Measurements from ENCODE around the gene TSPOAP1.

- TF ChIP-seq, protein P1, sequence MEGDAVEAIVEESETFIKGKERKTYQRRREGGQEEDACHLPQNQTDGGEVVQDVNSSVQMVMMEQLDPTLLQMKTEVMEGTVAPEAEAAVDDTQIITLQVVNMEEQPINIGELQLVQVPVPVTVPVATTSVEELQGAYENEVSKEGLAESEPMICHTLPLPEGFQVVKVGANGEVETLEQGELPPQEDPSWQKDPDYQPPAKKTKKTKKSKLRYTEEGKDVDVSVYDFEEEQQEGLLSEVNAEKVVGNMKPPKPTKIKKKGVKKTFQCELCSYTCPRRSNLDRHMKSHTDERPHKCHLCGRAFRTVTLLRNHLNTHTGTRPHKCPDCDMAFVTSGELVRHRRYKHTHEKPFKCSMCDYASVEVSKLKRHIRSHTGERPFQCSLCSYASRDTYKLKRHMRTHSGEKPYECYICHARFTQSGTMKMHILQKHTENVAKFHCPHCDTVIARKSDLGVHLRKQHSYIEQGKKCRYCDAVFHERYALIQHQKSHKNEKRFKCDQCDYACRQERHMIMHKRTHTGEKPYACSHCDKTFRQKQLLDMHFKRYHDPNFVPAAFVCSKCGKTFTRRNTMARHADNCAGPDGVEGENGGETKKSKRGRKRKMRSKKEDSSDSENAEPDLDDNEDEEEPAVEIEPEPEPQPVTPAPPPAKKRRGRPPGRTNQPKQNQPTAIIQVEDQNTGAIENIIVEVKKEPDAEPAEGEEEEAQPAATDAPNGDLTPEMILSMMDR (conservative IDR thresholded peaks at IDR 0.05; ENCODE audit: low read length): no peak
- no peak for TF ChIP-seq EZH2phosphoT487 (IDR thresholded peaks at IDR 0.05; ENCODE audit: borderline replicate concordance)
Observed at GRCh38 chr17:58284613-58285421, 43.8 kb downstream of the TSPOAP1 start.
